HL-60 (cell line): Measurements from ENCODE around the gene MYMX.

Source experiments
- GABPA ChIP-seq: IDR thresholded peaks from 2 replicates; pipeline ENCODE4 v1.6.1; 2012; ENCODE audit warnings: low read depth
- POLR2AphosphoS5 ChIP-seq: IDR thresholded peaks from 2 replicates; pipeline ENCODE4 v1.6.1; 2012; ENCODE audit warnings: low read depth
- SPI1 ChIP-seq: IDR thresholded peaks from 2 replicates; pipeline ENCODE4 v1.6.1; 2012; ENCODE audit warnings: low read depth, mild to moderate bottlenecking, borderline replicate concordance
- TF ChIP-seq, protein P1 (sequence below): IDR thresholded peaks from one replicate; pipeline ENCODE4 v1.5.1; 2011; ENCODE audit warnings: low read length, control low read depth, inconsistent platforms; ENCODE audit not compliant: insufficient read depth
- TF ChIP-seq, protein P2 (sequence below): IDR thresholded peaks from 2 replicates; pipeline ENCODE4 v1.6.1; 2012; ENCODE audit warnings: low read depth; ENCODE audit not compliant: insufficient replicate concordance

DNA sequence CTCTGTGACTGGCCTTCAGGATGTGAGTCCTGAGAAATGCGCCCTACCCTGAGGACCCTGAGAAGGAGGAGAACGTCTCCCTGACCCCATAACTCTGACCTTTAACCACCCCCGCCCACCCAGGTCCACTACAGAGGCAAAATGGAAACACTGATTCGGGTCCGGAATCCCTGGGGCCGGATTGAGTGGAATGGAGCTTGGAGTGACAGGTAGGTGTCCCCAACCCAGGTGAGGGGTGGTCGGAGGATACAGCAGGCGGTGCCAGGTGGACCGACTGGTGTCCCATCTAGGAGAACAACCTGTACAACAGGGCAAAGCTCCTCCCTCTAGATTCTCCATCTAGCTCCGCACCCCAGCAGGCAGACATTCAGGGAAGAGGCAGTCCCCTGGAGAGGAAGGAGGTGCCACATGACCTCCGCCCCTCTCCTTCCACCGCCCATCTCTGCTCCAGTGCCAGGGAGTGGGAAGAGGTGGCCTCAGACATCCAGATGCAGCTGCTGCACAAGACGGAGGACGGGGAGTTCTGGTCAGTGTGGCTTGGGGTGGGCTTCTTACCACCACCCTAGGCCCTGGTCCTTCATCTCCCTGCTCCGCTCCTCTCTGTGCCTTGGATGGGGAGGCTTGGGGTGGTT is 40.5 kb upstream of the MYMX start:
- TF ChIP-seq, protein P1, sequence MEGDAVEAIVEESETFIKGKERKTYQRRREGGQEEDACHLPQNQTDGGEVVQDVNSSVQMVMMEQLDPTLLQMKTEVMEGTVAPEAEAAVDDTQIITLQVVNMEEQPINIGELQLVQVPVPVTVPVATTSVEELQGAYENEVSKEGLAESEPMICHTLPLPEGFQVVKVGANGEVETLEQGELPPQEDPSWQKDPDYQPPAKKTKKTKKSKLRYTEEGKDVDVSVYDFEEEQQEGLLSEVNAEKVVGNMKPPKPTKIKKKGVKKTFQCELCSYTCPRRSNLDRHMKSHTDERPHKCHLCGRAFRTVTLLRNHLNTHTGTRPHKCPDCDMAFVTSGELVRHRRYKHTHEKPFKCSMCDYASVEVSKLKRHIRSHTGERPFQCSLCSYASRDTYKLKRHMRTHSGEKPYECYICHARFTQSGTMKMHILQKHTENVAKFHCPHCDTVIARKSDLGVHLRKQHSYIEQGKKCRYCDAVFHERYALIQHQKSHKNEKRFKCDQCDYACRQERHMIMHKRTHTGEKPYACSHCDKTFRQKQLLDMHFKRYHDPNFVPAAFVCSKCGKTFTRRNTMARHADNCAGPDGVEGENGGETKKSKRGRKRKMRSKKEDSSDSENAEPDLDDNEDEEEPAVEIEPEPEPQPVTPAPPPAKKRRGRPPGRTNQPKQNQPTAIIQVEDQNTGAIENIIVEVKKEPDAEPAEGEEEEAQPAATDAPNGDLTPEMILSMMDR = no peak
- TF ChIP-seq POLR2AphosphoS5 (no peak), SPI1 (no peak), GABPA (no peak)
- TF ChIP-seq, protein P2, sequence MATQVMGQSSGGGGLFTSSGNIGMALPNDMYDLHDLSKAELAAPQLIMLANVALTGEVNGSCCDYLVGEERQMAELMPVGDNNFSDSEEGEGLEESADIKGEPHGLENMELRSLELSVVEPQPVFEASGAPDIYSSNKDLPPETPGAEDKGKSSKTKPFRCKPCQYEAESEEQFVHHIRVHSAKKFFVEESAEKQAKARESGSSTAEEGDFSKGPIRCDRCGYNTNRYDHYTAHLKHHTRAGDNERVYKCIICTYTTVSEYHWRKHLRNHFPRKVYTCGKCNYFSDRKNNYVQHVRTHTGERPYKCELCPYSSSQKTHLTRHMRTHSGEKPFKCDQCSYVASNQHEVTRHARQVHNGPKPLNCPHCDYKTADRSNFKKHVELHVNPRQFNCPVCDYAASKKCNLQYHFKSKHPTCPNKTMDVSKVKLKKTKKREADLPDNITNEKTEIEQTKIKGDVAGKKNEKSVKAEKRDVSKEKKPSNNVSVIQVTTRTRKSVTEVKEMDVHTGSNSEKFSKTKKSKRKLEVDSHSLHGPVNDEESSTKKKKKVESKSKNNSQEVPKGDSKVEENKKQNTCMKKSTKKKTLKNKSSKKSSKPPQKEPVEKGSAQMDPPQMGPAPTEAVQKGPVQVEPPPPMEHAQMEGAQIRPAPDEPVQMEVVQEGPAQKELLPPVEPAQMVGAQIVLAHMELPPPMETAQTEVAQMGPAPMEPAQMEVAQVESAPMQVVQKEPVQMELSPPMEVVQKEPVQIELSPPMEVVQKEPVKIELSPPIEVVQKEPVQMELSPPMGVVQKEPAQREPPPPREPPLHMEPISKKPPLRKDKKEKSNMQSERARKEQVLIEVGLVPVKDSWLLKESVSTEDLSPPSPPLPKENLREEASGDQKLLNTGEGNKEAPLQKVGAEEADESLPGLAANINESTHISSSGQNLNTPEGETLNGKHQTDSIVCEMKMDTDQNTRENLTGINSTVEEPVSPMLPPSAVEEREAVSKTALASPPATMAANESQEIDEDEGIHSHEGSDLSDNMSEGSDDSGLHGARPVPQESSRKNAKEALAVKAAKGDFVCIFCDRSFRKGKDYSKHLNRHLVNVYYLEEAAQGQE = no peak
